Measurements from ENCODE around the gene FCRLA.
"Not testable (repeated sequence)": the region's sequence is repeated elsewhere in the genome, so short reads cannot be mapped to it uniquely, and the experiment has no call there.

The FCRLA gene

GRCh38 chr1:161706482-161707347 lies at the start of gene FCRLA:
FCRLA (plus strand) TSS chr1:161707229; CDS start chr1:161707265, 36 bp downstream.
- ATAC-seq (peak; percentile 93), DNase-seq (no peak)

- not testable (repeated sequence) for ATAC-seq, DNase-seq
Observed at GRCh38 chr1:161658524-161658923, 48.5 kb upstream of the FCRLA start.

GRCh38 chr1:161661660-161662311 lies 45.2 kb upstream of the FCRLA start:
- ATAC-seq, DNase-seq: not testable (repeated sequence)

GRCh38 chr1:161662684-161663339 lies 44.2 kb upstream of the FCRLA start, which contains the start of gene FCGR2B:
FCGR2B (plus strand) TSS chr1:161663143; CDS start chr1:161663242, 99 bp downstream.
- not testable (repeated sequence) for DNase-seq, ATAC-seq

- ATAC-seq = not testable (repeated sequence)
Observed at GRCh38 chr1:161663569-161663968, 43.5 kb upstream of the FCRLA start.

GRCh38 chr1:161664689-161665088 lies 42.3 kb upstream of the FCRLA start:
- ATAC-seq, DNase-seq: not testable (repeated sequence)

More at GRCh38 chr1:161663569-161663968, 43.5 kb upstream of the FCRLA start:
- DNase-seq = not testable (repeated sequence)

- ATAC-seq = peak; percentile 79
- DNase-seq = not testable (repeated sequence)
Observed at GRCh38 chr1:161671045-161672020, 35.7 kb upstream of the FCRLA start.

- not testable (repeated sequence) for ATAC-seq, DNase-seq
Observed at GRCh38 chr1:161673437-161673836, 33.6 kb upstream of the FCRLA start.

GRCh38 chr1:161674447-161674846 lies 32.6 kb upstream of the FCRLA start:
- DNase-seq = not testable (repeated sequence)
- peak; percentile 64 for ATAC-seq

- not testable (repeated sequence) for ATAC-seq, DNase-seq
Observed at GRCh38 chr1:161674908-161675307, 32.1 kb upstream of the FCRLA start.

GRCh38 chr1:161676441-161676840 lies 30.6 kb upstream of the FCRLA start:
- ATAC-seq (no peak), DNase-seq (no peak)

- DNase-seq (no peak), ATAC-seq (no peak)
Observed at GRCh38 chr1:161676958-161677689, 29.9 kb upstream of the FCRLA start.

GRCh38 chr1:161678500-161678899 lies 28.5 kb upstream of the FCRLA start:
- no peak for ATAC-seq
- DNase-seq = no peak

GRCh38 chr1:161681879-161682278 lies 25.1 kb upstream of the FCRLA start:
- no peak for DNase-seq
- no peak for ATAC-seq

GRCh38 chr1:161688946-161689345 lies 18.1 kb upstream of the FCRLA start:
- ATAC-seq = no peak
- DNase-seq = no peak

- ATAC-seq = no peak
- DNase-seq = no peak
Observed at GRCh38 chr1:161691846-161692245, 15.2 kb upstream of the FCRLA start.

GRCh38 chr1:161693020-161693712 lies 13.9 kb upstream of the FCRLA start:
- not testable (repeated sequence) for DNase-seq, ATAC-seq

GRCh38 chr1:161698302-161698701 lies 8.7 kb upstream of the FCRLA start:
- ATAC-seq, DNase-seq: not testable (repeated sequence)

- DNase-seq (no peak), ATAC-seq (no peak)
Observed at GRCh38 chr1:161702250-161702649, 4.8 kb upstream of the FCRLA start.

GRCh38 chr1:161705537-161705936 lies 1.5 kb upstream of the FCRLA start:
- ATAC-seq (no peak), DNase-seq (no peak)
